Measurements from ENCODE around the gene MCCD1. TPM values are rescaled to one million over a fixed set of nuclear protein-coding genes. Genes with fewer than 3 reads are reported as not detected.
"Not testable (repeated sequence)": the region's sequence is repeated elsewhere in the genome, so short reads cannot be mapped to it uniquely, and the experiment has no call there.

MCCD1 gene
- total RNA-seq, 1 donor from 2014 or later, result not detected

- Histone ChIP-seq H3K27me3 (ENCODE audit: control insufficient read depth, insufficient read depth, low read length) (no peaks in the 10 kb centered on the region), H3K36me3 (ENCODE audit: control insufficient read depth, insufficient read depth, low read length) (no peaks in the 10 kb centered on the region), H3K4me3 (ENCODE audit: low read depth, low read length) (no peak overlapping the region)
- DNase-seq (ENCODE audit: low read depth) (peak; percentile 49), FAIRE-seq (no peak)
- TF ChIP-seq, protein P1, sequence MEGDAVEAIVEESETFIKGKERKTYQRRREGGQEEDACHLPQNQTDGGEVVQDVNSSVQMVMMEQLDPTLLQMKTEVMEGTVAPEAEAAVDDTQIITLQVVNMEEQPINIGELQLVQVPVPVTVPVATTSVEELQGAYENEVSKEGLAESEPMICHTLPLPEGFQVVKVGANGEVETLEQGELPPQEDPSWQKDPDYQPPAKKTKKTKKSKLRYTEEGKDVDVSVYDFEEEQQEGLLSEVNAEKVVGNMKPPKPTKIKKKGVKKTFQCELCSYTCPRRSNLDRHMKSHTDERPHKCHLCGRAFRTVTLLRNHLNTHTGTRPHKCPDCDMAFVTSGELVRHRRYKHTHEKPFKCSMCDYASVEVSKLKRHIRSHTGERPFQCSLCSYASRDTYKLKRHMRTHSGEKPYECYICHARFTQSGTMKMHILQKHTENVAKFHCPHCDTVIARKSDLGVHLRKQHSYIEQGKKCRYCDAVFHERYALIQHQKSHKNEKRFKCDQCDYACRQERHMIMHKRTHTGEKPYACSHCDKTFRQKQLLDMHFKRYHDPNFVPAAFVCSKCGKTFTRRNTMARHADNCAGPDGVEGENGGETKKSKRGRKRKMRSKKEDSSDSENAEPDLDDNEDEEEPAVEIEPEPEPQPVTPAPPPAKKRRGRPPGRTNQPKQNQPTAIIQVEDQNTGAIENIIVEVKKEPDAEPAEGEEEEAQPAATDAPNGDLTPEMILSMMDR (IDR thresholded peaks at IDR 0.05; ENCODE audit: insufficient read depth, low read length, severe bottlenecking), result no peak
Observed at GRCh38 chr6:31495580-31495979, 33.2 kb upstream of the MCCD1 start.

- not testable (repeated sequence) for H3K4me3 ChIP-seq (ENCODE audit: low read depth, low read length); FAIRE-seq; H3K36me3 ChIP-seq (ENCODE audit: control insufficient read depth, insufficient read depth, low read length); H3K27me3 ChIP-seq (ENCODE audit: control insufficient read depth, insufficient read depth, low read length); DNase-seq (ENCODE audit: low read depth)
Observed at GRCh38 chr6:31496826-31497225, 31.9 kb upstream of the MCCD1 start.

DNA sequence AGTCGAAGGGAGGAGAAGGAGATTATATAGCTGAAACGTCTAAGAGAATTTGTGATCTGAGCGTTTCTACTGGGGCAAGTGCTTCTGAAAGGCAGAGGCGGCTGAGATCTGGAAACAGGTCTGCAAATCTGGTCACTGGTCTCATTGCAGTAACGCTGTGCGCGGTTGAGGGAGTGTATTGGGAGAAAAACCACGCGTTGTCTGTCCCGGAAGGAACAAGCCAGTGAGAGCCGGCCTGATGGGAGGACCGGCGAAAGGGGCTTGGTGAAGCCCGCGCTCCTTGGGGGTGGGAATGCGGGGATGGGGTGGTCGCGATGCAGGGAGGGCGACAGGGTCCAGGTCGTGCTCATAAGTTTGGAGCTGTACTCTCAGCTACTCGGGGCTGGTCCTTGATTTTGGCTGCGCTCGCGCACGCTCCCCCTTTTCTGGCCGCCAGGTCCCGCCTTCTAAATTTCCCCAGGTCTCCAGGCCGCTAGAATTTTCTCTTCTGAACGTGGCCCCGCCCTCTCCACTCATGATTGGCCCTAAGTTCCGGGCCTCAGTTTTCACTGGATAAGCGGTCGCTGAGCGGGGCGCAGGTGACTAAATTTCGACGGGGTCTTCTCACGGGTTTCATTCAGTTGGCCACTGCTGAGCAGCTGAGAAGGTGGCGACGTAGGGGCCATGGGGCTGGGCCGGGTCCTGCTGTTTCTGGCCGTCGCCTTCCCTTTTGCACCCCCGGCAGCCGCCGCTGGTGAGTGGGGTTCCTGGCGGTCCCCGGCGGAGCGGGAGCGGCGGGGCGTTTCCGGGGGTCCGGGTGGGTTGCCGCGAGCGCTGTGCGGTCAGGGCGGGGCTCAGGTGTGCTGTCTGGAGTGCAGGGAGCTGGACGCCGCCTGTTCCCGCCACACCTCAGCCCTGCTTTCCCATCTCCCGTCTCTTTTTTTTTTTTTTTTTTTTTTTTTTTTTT, 31.0 kb upstream of the MCCD1 start, which contains the start of gene MICB:
MICB (plus strand) TSS at position 615 of the 946 bp plus-strand sequence; CDS start at position 664, 49 bp downstream.
- TF ChIP-seq, protein P1 (IDR thresholded peaks at IDR 0.05; ENCODE audit: insufficient read depth, low read length, severe bottlenecking), result no peak
- no peaks in the 10 kb centered on the region for H3K27me3 ChIP-seq (ENCODE audit: control insufficient read depth, insufficient read depth, low read length)
- DNase-seq (ENCODE audit: low read depth) (peak; percentile 83), FAIRE-seq (no peak)
- no peaks in the 10 kb centered on the region for H3K36me3 ChIP-seq (ENCODE audit: control insufficient read depth, insufficient read depth, low read length)
- H3K4me3 ChIP-seq (ENCODE audit: low read depth, low read length), result peak within 1 kb of the TSS; percentile 56

GRCh38 chr6:31498748-31499147, 30.0 kb upstream of the MCCD1 start:
- peak overlapping the region; percentile 24 for H3K4me3 ChIP-seq (ENCODE audit: low read depth, low read length)
- no peak for FAIRE-seq

DNA sequence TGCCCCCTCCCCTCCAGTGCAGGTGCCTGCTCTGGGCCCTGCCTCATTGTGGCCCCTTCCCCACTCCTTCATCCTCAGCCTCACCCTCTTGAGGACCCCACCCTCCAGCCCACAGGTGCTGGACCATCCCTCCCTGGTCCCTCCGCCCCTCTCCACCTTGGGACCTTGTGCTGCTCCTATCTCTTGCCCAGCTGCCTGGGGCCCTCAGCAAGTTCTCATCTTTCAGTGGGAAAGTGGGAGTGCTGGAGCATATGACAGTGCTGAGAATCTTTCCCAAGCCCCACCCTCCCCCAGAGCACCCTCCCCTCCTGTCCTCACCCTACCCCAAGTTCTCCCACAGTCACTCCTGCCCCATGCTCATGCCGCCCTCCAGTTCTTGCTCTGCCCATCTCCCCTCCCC, 29.1 kb upstream of the MCCD1 start:
- not testable (repeated sequence) for FAIRE-seq

More at GRCh38 chr6:31498748-31499147, 30.0 kb upstream of the MCCD1 start:
- Histone ChIP-seq H3K36me3 (ENCODE audit: control insufficient read depth, insufficient read depth, low read length) (no peaks in the 10 kb centered on the region), H3K27me3 (ENCODE audit: control insufficient read depth, insufficient read depth, low read length) (no peaks in the 10 kb centered on the region)
- no peak for DNase-seq (ENCODE audit: low read depth)
- TF ChIP-seq, protein P1 (IDR thresholded peaks at IDR 0.05; ENCODE audit: insufficient read depth, low read length, severe bottlenecking), result no peak

DNA sequence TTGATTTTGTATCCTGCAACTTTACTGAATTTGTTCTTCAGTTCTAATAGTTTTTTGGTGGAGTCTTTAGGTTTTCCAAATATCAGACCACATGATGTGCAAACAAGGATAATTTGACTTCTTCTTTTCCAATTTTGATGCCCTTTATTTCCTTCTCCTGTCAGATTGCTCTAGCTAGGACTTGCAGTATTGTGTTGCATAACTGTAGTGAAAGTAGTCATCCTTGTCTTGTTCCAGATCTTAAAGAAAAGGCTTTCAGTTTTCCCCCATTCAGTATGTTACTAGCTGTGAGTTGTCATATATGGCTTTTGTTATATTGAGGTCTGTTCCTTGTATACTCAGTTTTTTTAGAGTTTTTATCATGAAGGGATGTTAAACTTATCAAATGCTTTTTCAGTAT, 26.2 kb upstream of the MCCD1 start:
- H3K4me3 ChIP-seq (ENCODE audit: low read depth, low read length), result no peak overlapping the region
- DNase-seq (ENCODE audit: low read depth) (no peak), FAIRE-seq (no peak)
- H3K36me3 ChIP-seq (ENCODE audit: control insufficient read depth, insufficient read depth, low read length), result peaks cover 2% of the 10 kb centered on the region
- TF ChIP-seq, protein P1 (IDR thresholded peaks at IDR 0.05; ENCODE audit: insufficient read depth, low read length, severe bottlenecking), result no peak
- no peaks in the 10 kb centered on the region for H3K27me3 ChIP-seq (ENCODE audit: control insufficient read depth, insufficient read depth, low read length)

More for the DNA sequence above, 29.1 kb upstream of the MCCD1 start:
- not testable (repeated sequence) for H3K27me3 ChIP-seq (ENCODE audit: control insufficient read depth, insufficient read depth, low read length); H3K4me3 ChIP-seq (ENCODE audit: low read depth, low read length); DNase-seq (ENCODE audit: low read depth); H3K36me3 ChIP-seq (ENCODE audit: control insufficient read depth, insufficient read depth, low read length)

GRCh38 chr6:31509036-31509435, 19.7 kb upstream of the MCCD1 start:
- FAIRE-seq; H3K27me3 ChIP-seq (ENCODE audit: control insufficient read depth, insufficient read depth, low read length); H3K4me3 ChIP-seq (ENCODE audit: low read depth, low read length); DNase-seq (ENCODE audit: low read depth); H3K36me3 ChIP-seq (ENCODE audit: control insufficient read depth, insufficient read depth, low read length): not testable (repeated sequence)

Measured in bronchial epithelial cell (primary cell).